ENCODE data around the gene DEFB114. TPM values are rescaled to one million over a fixed set of nuclear protein-coding genes. Genes with fewer than 3 reads are reported as not detected.

The DEFB114 gene
- polyA plus RNA-seq, 2 of the 4 experiments (the other 2 are of a cell fraction): not detected

GRCh38 chr6:49988900-49989299, 24.9 kb upstream of the DEFB114 start:
- no peak for TF ChIP-seq HDAC2 (IDR thresholded peaks at IDR 0.05)
- no peak for TF ChIP-seq MYC (IDR thresholded peaks at IDR 0.05; ENCODE audit: borderline replicate concordance, low read length)
- no peak for TF ChIP-seq PHF8 (IDR thresholded peaks at IDR 0.05; ENCODE audit: borderline replicate concordance, low read depth)
- no peak for TF ChIP-seq EHMT2 (IDR thresholded peaks at IDR 0.05; ENCODE audit: low read depth)
- no peak for TF ChIP-seq BCL3 (IDR thresholded peaks at IDR 0.05)
- TF ChIP-seq RNF2 (IDR thresholded peaks at IDR 0.05; ENCODE audit: borderline replicate concordance, low read depth): no peak
- TF ChIP-seq ZFP36 (IDR thresholded peaks at IDR 0.05; ENCODE audit: borderline replicate concordance, partially characterized antibody): no peak
- no peak for TF ChIP-seq HOXB5 (CRISPR knock-in tag; IDR thresholded peaks at IDR 0.05)
- TF ChIP-seq PBX3 (IDR thresholded peaks at IDR 0.05): no peak
- TF ChIP-seq MAFK (IDR thresholded peaks at IDR 0.05; ENCODE audit: partially characterized antibody): no peak
- ChIA-PET POLR2A (no interaction called here), CTCF (interaction anchor here (0.6 kb wide), 1 partner anchor 809 kb away, joined by 3 read pairs; no protein-coding TSS in a partner anchor)

GRCh38 chr6:49987749-49988148, 23.8 kb upstream of the DEFB114 start:
- H3K9me3 ChIP-seq: no peaks in the 10 kb centered on the region
- TF ChIP-seq MAX (IDR thresholded peaks at IDR 0.05) (no peak), HOXB13 (CRISPR knock-in tag; IDR thresholded peaks at IDR 0.05; ENCODE audit: low read depth) (no peak), REST (IDR thresholded peaks at IDR 0.05) (no peak), RFX5 (IDR thresholded peaks at IDR 0.05) (no peak), MYC (IDR thresholded peaks at IDR 0.05; ENCODE audit: borderline replicate concordance, low read length) (no peak), ELK1 (IDR thresholded peaks at IDR 0.05; ENCODE audit: low read depth, low read length) (no peak), CBX8 (IDR thresholded peaks at IDR 0.05) (no peak), SREBF2 (IDR thresholded peaks at IDR 0.05) (no peak), FOSB (CRISPR knock-in tag; IDR thresholded peaks at IDR 0.05) (no peak)
- H3K27ac ChIP-seq: no peak overlapping the region
- CTCF ChIA-PET: interaction anchor here (0.6 kb wide), 1 partner anchor 63 kb away, joined by 3 read pairs; no protein-coding TSS in a partner anchor
- 56% methylated on average over 2 of the region's 2 CpGs for WGBS (ENCODE audit: missing lambda C conversion rate)
- no peak for ATAC-seq
- no peak overlapping the region for H3K4me3 ChIP-seq
- H3K4me2 ChIP-seq: no peak overlapping the region
- DNase-seq (ENCODE audit: low read depth in 1 of 2, low spot score in 1 of 2): no peak
- no peaks in the 10 kb centered on the region for H3K4me1 ChIP-seq
- POLR2A ChIA-PET: no interaction called here
- FAIRE-seq: no peak

More at GRCh38 chr6:49988900-49989299, 24.9 kb upstream of the DEFB114 start:
- Histone ChIP-seq H3K4me2 (no peak overlapping the region), H3K9me3 (no peaks in the 10 kb centered on the region), H3K4me3 (no peak overlapping the region), H3K27ac (no peak overlapping the region), H3K4me1 (no peaks in the 10 kb centered on the region)
- FAIRE-seq: no peak
- no peak for ATAC-seq
- no peak for DNase-seq (ENCODE audit: low read depth in 1 of 2, low spot score in 1 of 2)
- WGBS (ENCODE audit: missing lambda C conversion rate): no CpG with 5 or more reads among the region's 2 CpGs
